Measurements from ENCODE around the gene MAJIN. TPM values are rescaled to one million over a fixed set of nuclear protein-coding genes. Genes with fewer than 3 reads are reported as not detected.

The MAJIN gene
- total RNA-seq, 1 experiment from 2014 or later: not detected

- Histone ChIP-seq H3K27me3 (replicated peaks; ENCODE audit: control insufficient read depth, insufficient read depth, low read length) (no peaks in the 10 kb centered on the region), H3K9me3 (no peaks in the 10 kb centered on the region), H3K36me3 (ENCODE audit: control insufficient read depth, insufficient read depth, low read length) (peaks cover 12% of the 10 kb centered on the region), H3K4me1 (peaks cover 52% of the 10 kb centered on the region), H3K4me3 (ENCODE audit: low read depth, low read length) (peak overlapping the region; percentile 78)
- TF ChIP-seq, protein P1, sequence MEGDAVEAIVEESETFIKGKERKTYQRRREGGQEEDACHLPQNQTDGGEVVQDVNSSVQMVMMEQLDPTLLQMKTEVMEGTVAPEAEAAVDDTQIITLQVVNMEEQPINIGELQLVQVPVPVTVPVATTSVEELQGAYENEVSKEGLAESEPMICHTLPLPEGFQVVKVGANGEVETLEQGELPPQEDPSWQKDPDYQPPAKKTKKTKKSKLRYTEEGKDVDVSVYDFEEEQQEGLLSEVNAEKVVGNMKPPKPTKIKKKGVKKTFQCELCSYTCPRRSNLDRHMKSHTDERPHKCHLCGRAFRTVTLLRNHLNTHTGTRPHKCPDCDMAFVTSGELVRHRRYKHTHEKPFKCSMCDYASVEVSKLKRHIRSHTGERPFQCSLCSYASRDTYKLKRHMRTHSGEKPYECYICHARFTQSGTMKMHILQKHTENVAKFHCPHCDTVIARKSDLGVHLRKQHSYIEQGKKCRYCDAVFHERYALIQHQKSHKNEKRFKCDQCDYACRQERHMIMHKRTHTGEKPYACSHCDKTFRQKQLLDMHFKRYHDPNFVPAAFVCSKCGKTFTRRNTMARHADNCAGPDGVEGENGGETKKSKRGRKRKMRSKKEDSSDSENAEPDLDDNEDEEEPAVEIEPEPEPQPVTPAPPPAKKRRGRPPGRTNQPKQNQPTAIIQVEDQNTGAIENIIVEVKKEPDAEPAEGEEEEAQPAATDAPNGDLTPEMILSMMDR (IDR thresholded peaks at IDR 0.05; ENCODE audit: insufficient read depth in 1 of 2, low read depth in 1 of 2, low read length in 1 of 2, severe bottlenecking in 1 of 2, unreplicated experiment in 1 of 2): peak in 1 of 2 experiments; percentile 16
- Mint-ChIP-seq H3K9me3 (ENCODE audit: unreplicated experiment) (no peaks in the 10 kb centered on the region), H3K27me3 (ENCODE audit: insufficient read depth, unreplicated experiment) (no peaks in the 10 kb centered on the region), H3K4me3 (ENCODE audit: unreplicated experiment) (peak overlapping the region; percentile 80), H3K4me1 (ENCODE audit: low read depth, unreplicated experiment) (peaks cover 22% of the 10 kb centered on the region), H3K27ac (ENCODE audit: unreplicated experiment) (peak overlapping the region; percentile 93), H3K36me3 (ENCODE audit: insufficient read depth, unreplicated experiment) (peaks cover 61% of the 10 kb centered on the region)
- peak; percentile 91 to 93 for DNase-seq
- intact Hi-C loops (cut with micrococcal nuclease; ENCODE audit: unreplicated experiment): loop anchor here (1.0 to 5.0 kb wide), 2 partner anchors 46 to 91 kb away; partner anchors contain the start of gene MAP4K2
- TSS peak; percentile 16 for BruUV-seq (replicated peaks)
- ChIA-PET CTCF (interaction anchor here (0.6 to 3.1 kb wide), 7 partner anchors 17 to 118 kb away, joined by 3 to 22 read pairs (median 5); partner anchors contain the start of gene CDC42BPG), POLR2A (interaction anchor here (1.1 kb wide), 1 partner anchor 229 kb away, joined by 3 read pairs; the partner anchor contains the start of genes FAU and MRPL49)
Measured at GRCh38 chr11:64893194-64894069, 78.5 kb downstream of the MAJIN start.

GRCh38 chr11:64892838-64893193 is 79.1 kb downstream of the MAJIN start:
- peaks cover 12% of the 10 kb centered on the region for H3K36me3 ChIP-seq (ENCODE audit: control insufficient read depth, insufficient read depth, low read length)
- H3K4me3 ChIP-seq (ENCODE audit: low read depth, low read length): peak overlapping the region; percentile 78
- intact Hi-C loops (cut with micrococcal nuclease; ENCODE audit: unreplicated experiment): loop anchor here (5.0 kb wide), 1 partner anchor 91 kb away; the partner anchor contains the start of gene MAP4K2
- TSS peak; percentile 43 for BruUV-seq (replicated peaks)
- H3K36me3 Mint-ChIP-seq (ENCODE audit: insufficient read depth, unreplicated experiment): peaks cover 66% of the 10 kb centered on the region
- peaks cover 28% of the 10 kb centered on the region for H3K4me1 Mint-ChIP-seq (ENCODE audit: low read depth, unreplicated experiment)
- H3K4me3 Mint-ChIP-seq (ENCODE audit: unreplicated experiment): peak overlapping the region; percentile 80
- H3K27ac Mint-ChIP-seq (ENCODE audit: unreplicated experiment): peak overlapping the region; percentile 93
- POLR2A ChIA-PET: interaction anchor here (1.1 kb wide), 1 partner anchor 229 kb away, joined by 3 read pairs; the partner anchor contains the start of genes FAU and MRPL49
- no peaks in the 10 kb centered on the region for H3K9me3 Mint-ChIP-seq (ENCODE audit: unreplicated experiment)
- no peaks in the 10 kb centered on the region for H3K27me3 ChIP-seq (replicated peaks; ENCODE audit: control insufficient read depth, insufficient read depth, low read length)
- no peaks in the 10 kb centered on the region for H3K27me3 Mint-ChIP-seq (ENCODE audit: insufficient read depth, unreplicated experiment)
- H3K9me3 ChIP-seq: no peaks in the 10 kb centered on the region
- peaks cover 59% of the 10 kb centered on the region for H3K4me1 ChIP-seq
- TF ChIP-seq, protein P1 (IDR thresholded peaks at IDR 0.05; ENCODE audit: insufficient read depth in 1 of 2, low read depth in 1 of 2, low read length in 1 of 2, severe bottlenecking in 1 of 2, unreplicated experiment in 1 of 2): no peak
- CTCF ChIA-PET: interaction anchor here (1.4 to 3.1 kb wide), 3 partner anchors 16 to 45 kb away, joined by 4 to 22 read pairs (median 5); no protein-coding TSS in a partner anchor
- no peak for DNase-seq

- TF ChIP-seq, protein P1 (IDR thresholded peaks at IDR 0.05; ENCODE audit: insufficient read depth in 1 of 2, low read depth in 1 of 2, low read length in 1 of 2, severe bottlenecking in 1 of 2, unreplicated experiment in 1 of 2): no peak
- peaks cover 12% of the 10 kb centered on the region for H3K36me3 ChIP-seq (ENCODE audit: control insufficient read depth, insufficient read depth, low read length)
- ChIA-PET POLR2A (interaction anchor here (0.5 to 1.1 kb wide), 2 partner anchors 32 to 230 kb away, joined by 3 read pairs; partner anchors contain the start of genes FAU and MRPL49), CTCF (interaction anchor here (1.4 to 3.1 kb wide), 3 partner anchors 16 to 44 kb away, joined by 4 to 22 read pairs (median 5); no protein-coding TSS in a partner anchor)
- no TSS peak for BruUV-seq (replicated peaks)
- Mint-ChIP-seq H3K36me3 (ENCODE audit: insufficient read depth, unreplicated experiment) (peaks cover 63% of the 10 kb centered on the region), H3K9me3 (ENCODE audit: unreplicated experiment) (no peaks in the 10 kb centered on the region), H3K27ac (ENCODE audit: unreplicated experiment) (peak overlapping the region; percentile 93), H3K4me3 (ENCODE audit: unreplicated experiment) (peak overlapping the region; percentile 80), H3K4me1 (ENCODE audit: low read depth, unreplicated experiment) (peaks cover 32% of the 10 kb centered on the region), H3K27me3 (ENCODE audit: insufficient read depth, unreplicated experiment) (no peaks in the 10 kb centered on the region)
- peaks cover 63% of the 10 kb centered on the region for H3K4me1 ChIP-seq
- H3K9me3 ChIP-seq: no peaks in the 10 kb centered on the region
- H3K4me3 ChIP-seq (ENCODE audit: low read depth, low read length): peak overlapping the region; percentile 78
- no peaks in the 10 kb centered on the region for H3K27me3 ChIP-seq (replicated peaks; ENCODE audit: control insufficient read depth, insufficient read depth, low read length)
- DNase-seq: no peak
- intact Hi-C loops (cut with micrococcal nuclease; ENCODE audit: unreplicated experiment): loop anchor here (5.0 kb wide), 1 partner anchor 90 kb away; the partner anchor contains the start of gene MAP4K2
Measured at GRCh38 chr11:64892411-64892831, 79.5 kb downstream of the MAJIN start.
